HFFc6 (cell line): Measurements from ENCODE around the gene MARCHF10. TPM values are rescaled to one million over a fixed set of nuclear protein-coding genes. Genes with fewer than 3 reads are reported as not detected.

Experiments used
- DNase-seq: peaks from one replicate; pipeline ENCODE4 v3.0.0-alpha.2; 2018
- H3K27ac Mint-ChIP-seq: 2 replicates; pipeline ENCODE4 v1.8.0; 2020; ENCODE audit warnings: mild to moderate bottlenecking, mixed read lengths
- H3K27me3 Mint-ChIP-seq: 2 replicates; pipeline ENCODE4 v1.8.0; 2021; ENCODE audit warnings: mild to moderate bottlenecking, moderate library complexity, mixed read lengths; ENCODE audit not compliant: insufficient read depth
- H3K36me3 Mint-ChIP-seq: 2 replicates; pipeline ENCODE4 v1.8.0; 2021; ENCODE audit warnings: low read depth, mixed read lengths
- H3K4me1 Mint-ChIP-seq: 2 replicates; pipeline ENCODE4 v1.8.0; 2020; ENCODE audit warnings: low read depth, mixed read lengths
- H3K4me3 Mint-ChIP-seq: 2 replicates; pipeline ENCODE4 v1.8.0; 2020; ENCODE audit warnings: mild to moderate bottlenecking, moderate library complexity, mixed read lengths
- H3K9me3 Mint-ChIP-seq: 2 replicates; pipeline ENCODE4 v1.8.0; 2020; ENCODE audit warnings: mild to moderate bottlenecking, mixed read lengths
- CTCF ChIP-seq: fragments of 200-600 bp; sonication (generic); IDR thresholded peaks from 2 replicates; pipeline ENCODE4 v1.5.0; 2021; ENCODE audit warnings: antibody characterized with exemption, mild to moderate bottlenecking
- total RNA-seq, 6 experiments: library from RNA; stranded (reverse); fragmentation: NEBNext Ultra II Directional; extraction: Animal tissue kit (Norgen Biotek cat#: 25700); gene quantifications; 2 replicates in 1 of 6; 3 replicates in 5 of 6; pipeline ENCODE4 v1.2.3, GENCODE V29; 2021

MARCHF10 gene
- total RNA-seq, 6 experiments from 2014 or later: 0.46 to 1.5 (median 0.89) TPM

- H3K4me3 Mint-ChIP-seq: no peak overlapping the region
- TF ChIP-seq CTCF: no peak
- peaks cover 9% of the 10 kb centered on the region; the same call in 1 of the 2 replicates for H3K27me3 Mint-ChIP-seq
- no peaks in the 10 kb centered on the region for H3K4me1 Mint-ChIP-seq
- H3K27ac Mint-ChIP-seq: no peak overlapping the region
- no peak for DNase-seq
- H3K9me3 Mint-ChIP-seq: no peaks in the 10 kb centered on the region
- H3K36me3 Mint-ChIP-seq: 0 out of 2 replicates have a peak, but pooled peaks cover 4% of the 10 kb centered on the region
These were observed 76.0 kb downstream of the MARCHF10 start for GRCh38 chr17:62732125-62732524.

- no peaks in the 10 kb centered on the region for H3K36me3 Mint-ChIP-seq
- no peak overlapping the region for H3K27ac Mint-ChIP-seq
- peaks cover 34% of the 10 kb centered on the region for H3K4me1 Mint-ChIP-seq
- H3K9me3 Mint-ChIP-seq: no peaks in the 10 kb centered on the region
- TF ChIP-seq CTCF: peak; percentile 21; the same call in 1 of the 2 replicates
- no peak for DNase-seq
- no peak overlapping the region for H3K4me3 Mint-ChIP-seq
- H3K27me3 Mint-ChIP-seq: no peaks in the 10 kb centered on the region; the same call in 1 of the 2 replicates
These were observed 80.0 kb downstream of the MARCHF10 start for GRCh38 chr17:62727916-62728672.

- Mint-ChIP-seq H3K27me3 (peaks cover 2% of the 10 kb centered on the region), H3K36me3 (no peaks in the 10 kb centered on the region), H3K9me3 (no peaks in the 10 kb centered on the region), H3K27ac (peak overlapping the region; percentile 3; the same call in 1 of the 2 replicates), H3K4me1 (peaks cover 38% of the 10 kb centered on the region), H3K4me3 (peak overlapping the region; percentile 15)
- DNase-seq: peak; percentile 49
- no peak for TF ChIP-seq CTCF
These were observed 82.3 kb downstream of the MARCHF10 start for GRCh38 chr17:62725791-62726249.

GRCh38 chr17:62724398-62725146 is 83.5 kb downstream of the MARCHF10 start:
- Mint-ChIP-seq H3K27me3 (peaks cover 2% of the 10 kb centered on the region), H3K4me3 (no peak overlapping the region), H3K27ac (peak overlapping the region; percentile 14; the same call in 1 of the 2 replicates), H3K9me3 (no peaks in the 10 kb centered on the region), H3K4me1 (peaks cover 48% of the 10 kb centered on the region), H3K36me3 (peaks cover 5% of the 10 kb centered on the region; the same call in 1 of the 2 replicates)
- no peak for TF ChIP-seq CTCF
- DNase-seq: no peak

GRCh38 chr17:62723842-62724241 is 84.3 kb downstream of the MARCHF10 start:
- TF ChIP-seq CTCF: no peak
- H3K9me3 Mint-ChIP-seq: no peaks in the 10 kb centered on the region
- H3K27me3 Mint-ChIP-seq: peaks cover 2% of the 10 kb centered on the region
- peaks cover 55% of the 10 kb centered on the region for H3K4me1 Mint-ChIP-seq
- H3K4me3 Mint-ChIP-seq: no peak overlapping the region
- no peak for DNase-seq
- H3K27ac Mint-ChIP-seq: no peak overlapping the region
- peaks cover 7% of the 10 kb centered on the region; the same call in 1 of the 2 replicates for H3K36me3 Mint-ChIP-seq
